GM12891 (cell line): ENCODE measurements around the gene BCL2.

Source experiments
- POLR2A ChIP-seq: IDR thresholded peaks from 2 replicates; pipeline ENCODE4 v1.6.1; 2011; ENCODE audit warnings: low read depth, low read length, control low read depth
- POLR2AphosphoS5 ChIP-seq: IDR thresholded peaks from 2 replicates; pipeline ENCODE4 v1.6.1; 2011; ENCODE audit warnings: low read depth, low read length, control low read depth

DNA sequence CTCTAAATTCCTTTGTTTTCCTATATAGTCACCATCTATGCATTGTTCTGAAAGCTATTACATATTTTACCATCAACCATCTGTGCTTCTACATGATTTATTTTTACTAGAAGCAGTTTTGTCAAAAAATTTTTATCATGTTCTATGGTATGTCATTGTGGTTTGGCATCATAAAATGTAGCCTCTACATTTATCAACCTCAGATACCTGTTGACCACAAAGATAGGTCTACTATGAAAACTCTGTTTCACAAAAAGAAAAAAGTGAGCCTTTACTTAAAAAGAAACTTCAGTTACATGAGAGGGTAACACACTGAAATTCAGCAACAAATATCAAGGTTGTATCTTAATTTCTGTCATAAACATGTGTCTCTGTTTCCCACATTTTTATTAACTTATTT, 3.7 kb downstream of the BCL2 start:
- no peak for TF ChIP-seq POLR2A
- TF ChIP-seq POLR2AphosphoS5: no peak
